Right ventricle myocardium inferior (tissue), 1 donor: Measurements from ENCODE around the gene ACTR2. TPM values are rescaled to one million over a fixed set of nuclear protein-coding genes. Genes with fewer than 3 reads are reported as not detected.
"Not testable (repeated sequence)": the region's sequence is repeated elsewhere in the genome, so short reads cannot be mapped to it uniquely, and the experiment has no call there.

Experiments used
- ATAC-seq: fragments of 200-7000 bp; cut with Tn5 transposase; one replicate; pipeline ENCODE4 v1.9.1; 2020; ENCODE audit warnings: mild to moderate bottlenecking, moderate library complexity
- DNase-seq: peaks from one replicate; pipeline ENCODE4 v3.0.0; 2021; ENCODE audit errors: missing footprints
- intact Hi-C: fragments of 100-400 bp; cut with DNase I; formaldehyde crosslinking; loops from one replicate; pipeline ENCODE4 v1.11.0; 2022
- total RNA-seq: library from RNA; stranded (reverse); fragmentation: NEBNext Ultra II Directional; extraction: Animal tissue kit (Norgen Biotek cat#: 25700); gene quantifications from one replicate; pipeline ENCODE4 v1.2.1, GENCODE V29; 2021
- donor health status: DM: no; HTN: yes; CAD: no; lungs with severe emphysema.

Gene ACTR2
- total RNA-seq, 1 donor from 2014 or later = 108 TPM

- ATAC-seq = no peak
- no peak for DNase-seq
- intact Hi-C loops = no loop called here
Observed at GRCh38 chr2:65297544-65297943, 69.9 kb downstream of the ACTR2 start.

DNA sequence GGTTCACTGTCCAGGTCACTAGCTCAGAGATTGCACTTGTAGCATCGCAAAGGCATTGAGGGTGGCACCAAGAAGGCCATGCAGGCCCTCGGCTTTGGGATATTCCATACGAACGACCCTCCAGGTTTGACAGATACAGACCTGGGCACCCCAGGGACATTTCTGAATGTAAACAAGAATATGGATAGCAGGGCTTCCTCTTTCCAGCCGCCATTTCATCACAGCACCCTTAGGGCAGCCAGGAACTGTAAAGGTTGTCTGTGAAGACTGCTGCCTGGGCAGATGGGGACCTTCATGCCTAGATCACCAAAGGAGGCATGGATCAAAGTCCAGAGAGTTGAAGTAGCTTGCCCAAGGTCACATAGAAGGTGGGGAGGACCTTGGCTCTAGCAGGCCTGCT lies 70.5 kb downstream of the ACTR2 start:
- intact Hi-C loops = no loop called here
- DNase-seq (no peak), ATAC-seq (no peak)

DNA sequence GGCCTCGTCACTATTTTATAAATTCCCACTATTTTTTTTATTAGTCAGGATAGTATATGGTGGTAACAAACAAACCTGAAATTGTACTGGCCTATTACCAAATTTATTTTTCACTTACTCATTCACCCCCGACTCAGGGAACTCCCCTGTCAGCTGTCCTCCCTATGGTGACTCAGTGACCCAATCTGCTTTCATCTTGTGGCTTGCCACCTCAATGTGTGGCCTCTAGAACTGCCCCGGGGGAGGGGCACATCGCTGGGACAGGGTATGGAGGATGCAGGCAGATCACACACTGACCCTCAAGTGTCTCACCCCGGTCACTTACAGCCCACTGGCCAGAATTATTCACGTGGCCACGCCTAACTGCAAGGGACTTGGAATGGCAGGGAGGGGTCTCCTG lies 71.6 kb downstream of the ACTR2 start:
- DNase-seq (no peak), ATAC-seq (no peak)
- intact Hi-C loops = no loop called here

GRCh38 chr2:65300134-65300760 lies 72.6 kb downstream of the ACTR2 start:
- DNase-seq = peak; percentile 88
- intact Hi-C loops = no loop called here
- peak; percentile 97 for ATAC-seq

DNA sequence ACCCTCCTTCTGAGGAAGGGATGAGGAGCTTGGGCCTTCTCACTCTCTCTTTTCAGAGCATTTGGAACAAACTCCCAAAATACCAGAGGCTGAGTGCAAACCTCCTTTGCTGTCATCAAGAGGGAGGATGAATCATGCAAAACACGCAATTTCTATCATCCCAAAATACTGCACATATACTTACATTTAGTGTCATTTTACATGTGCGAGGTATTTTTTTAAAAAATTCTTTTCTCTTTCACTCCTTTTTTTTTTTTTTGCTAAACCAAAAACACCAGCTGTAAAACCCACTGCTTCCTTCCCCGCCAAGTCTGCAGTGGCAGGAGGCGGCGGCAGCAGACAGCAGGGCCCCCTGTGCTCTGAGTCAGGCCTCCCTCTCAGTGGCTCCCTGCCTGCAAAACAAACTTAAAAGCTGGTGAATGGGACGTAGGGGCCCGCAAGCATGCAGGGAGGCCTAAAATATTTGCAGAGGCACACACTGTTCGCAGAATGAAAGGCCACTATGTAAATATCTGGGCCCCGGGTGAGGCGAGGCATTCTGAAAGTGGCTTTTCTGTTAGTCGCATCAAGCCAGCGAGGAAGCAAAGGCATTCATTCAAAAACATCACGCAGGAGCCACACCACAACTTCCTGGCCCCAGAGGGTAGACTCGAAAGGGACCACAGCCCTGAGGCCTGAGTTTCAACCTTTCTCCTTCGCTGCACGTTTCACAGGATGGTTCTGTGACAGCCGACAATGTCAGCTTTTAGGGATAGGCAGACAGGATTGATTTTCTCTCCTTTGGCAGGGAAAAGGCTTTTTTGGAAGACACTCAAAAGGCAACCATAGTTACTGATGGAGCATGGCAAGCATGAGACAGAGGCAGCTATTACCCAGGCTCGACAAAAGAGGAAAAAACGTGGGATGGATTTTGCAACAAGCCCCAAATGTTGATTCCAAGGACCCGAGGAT lies 73.4 kb downstream of the ACTR2 start:
- intact Hi-C loops = no loop called here
- ATAC-seq (peak; percentile 47), DNase-seq (no peak)

DNA sequence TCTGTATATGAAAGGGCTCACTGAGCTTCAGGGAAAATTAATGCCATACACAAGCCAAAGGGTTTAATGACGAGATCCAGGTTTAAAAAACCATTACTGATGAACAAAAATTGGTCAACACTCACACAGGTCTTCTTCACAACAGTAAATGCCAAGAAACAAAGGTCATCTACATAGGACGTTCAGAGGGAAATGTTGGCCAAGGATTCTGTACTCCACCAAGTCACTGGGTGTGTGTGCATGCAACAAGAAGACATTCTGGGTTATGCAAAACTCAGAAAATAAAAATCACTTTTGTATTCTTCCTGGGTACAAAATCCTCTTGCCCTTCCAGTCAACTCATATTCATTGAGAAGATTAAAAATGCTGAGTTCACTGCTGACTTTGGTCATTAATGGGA lies 78.3 kb downstream of the ACTR2 start:
- no peak for ATAC-seq

GRCh38 chr2:65309699-65310098 lies 82.1 kb downstream of the ACTR2 start:
- DNase-seq (no peak), ATAC-seq (peak; percentile 15)
- intact Hi-C loops = loop anchor here (2.0 to 5.0 kb wide), 4 partner anchors 38 to 238 kb away; partner anchors contain the start of gene SPRED2

More for the DNA sequence above, 78.3 kb downstream of the ACTR2 start:
- no peak for DNase-seq
- intact Hi-C loops = no loop called here

DNA sequence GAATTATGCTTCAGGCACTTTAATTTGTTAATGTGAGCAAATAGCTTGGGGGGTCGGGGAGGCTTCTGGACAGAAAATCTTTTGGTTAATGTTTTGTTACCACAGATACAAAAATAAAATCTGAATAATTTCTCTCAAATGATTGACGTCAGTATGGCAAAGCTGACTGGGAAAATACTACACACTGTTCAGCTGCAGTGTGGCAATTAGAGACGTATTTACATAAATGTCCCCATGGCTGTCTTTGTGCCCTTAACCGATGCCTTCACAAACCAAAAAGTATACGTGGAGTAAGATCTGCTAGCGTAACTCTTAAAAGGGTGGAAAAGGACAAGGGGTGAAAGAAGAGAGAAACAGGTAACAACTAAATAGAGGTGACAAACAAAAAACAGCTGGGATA lies 83.4 kb downstream of the ACTR2 start:
- ATAC-seq (no peak), DNase-seq (no peak)
- intact Hi-C loops = loop anchor here (2.0 to 5.0 kb wide), 4 partner anchors 36 to 236 kb away; partner anchors contain the start of gene SPRED2

DNA sequence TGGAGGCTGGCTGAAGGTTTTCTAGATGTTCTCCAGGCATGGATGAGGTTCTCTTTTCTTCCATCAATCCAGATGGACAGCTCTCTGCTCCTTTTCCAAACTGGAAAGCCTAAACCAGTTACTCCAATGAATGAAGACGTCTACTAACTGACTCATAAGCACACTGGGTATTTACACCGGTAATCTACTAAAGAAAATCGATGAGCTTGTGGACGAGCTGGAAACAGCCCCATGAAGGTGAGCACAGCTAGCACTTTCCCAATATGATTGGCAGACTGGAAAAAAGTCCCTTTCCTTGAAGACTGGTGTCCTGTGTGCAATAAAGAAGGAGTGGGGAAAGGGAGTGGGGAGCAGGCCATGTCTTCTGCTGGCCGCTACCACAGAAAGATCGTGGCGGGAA lies 84.0 kb downstream of the ACTR2 start:
- DNase-seq = no peak
- intact Hi-C loops = loop anchor here (2.0 to 5.0 kb wide), 4 partner anchors 36 to 236 kb away; partner anchors contain the start of gene SPRED2
- no peak for ATAC-seq

DNA sequence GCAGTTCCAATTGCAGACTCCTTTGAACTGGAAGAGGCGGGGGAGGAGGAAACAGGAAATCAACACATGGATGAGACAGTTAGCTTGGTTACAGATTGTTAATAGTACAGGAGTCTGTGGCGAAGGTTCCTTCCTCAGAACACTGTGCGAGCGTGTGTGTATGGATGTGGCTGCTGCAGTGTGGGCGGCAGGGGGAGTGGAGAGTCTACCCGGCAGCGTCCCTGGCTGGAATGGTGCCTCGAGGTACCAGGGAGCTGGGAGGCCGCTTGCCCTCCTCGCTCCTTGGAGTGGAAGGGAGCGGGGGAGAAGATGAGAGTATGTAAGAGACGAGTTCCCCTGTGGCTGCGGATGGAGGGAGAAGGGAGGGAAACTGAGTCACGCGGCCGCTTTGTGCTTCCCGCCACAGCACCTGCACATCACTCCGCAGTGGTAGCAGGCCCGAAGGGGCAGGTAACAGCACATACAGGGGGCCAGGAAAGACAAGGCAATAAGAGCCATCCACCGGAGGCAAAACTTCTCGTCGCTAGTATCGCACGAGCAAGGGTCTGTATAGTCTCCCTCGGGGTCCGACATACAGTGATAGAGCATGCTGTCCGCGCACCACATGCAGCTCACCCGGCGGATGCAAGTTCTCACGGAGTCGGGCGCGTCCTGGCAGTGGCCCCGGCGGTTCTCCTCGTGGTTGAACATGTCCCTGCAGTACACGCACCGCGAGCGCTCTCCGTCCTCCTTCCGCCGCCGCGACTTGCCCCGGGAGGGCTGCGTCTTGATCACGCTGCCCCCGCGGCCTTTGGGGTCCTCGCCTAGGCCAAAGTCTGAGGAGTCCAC lies 85.7 kb downstream of the ACTR2 start:
- DNase-seq = no peak
- intact Hi-C loops = loop anchor here (5.0 kb wide), 3 partner anchors 34 to 234 kb away; no protein-coding TSS in a partner anchor
- no peak for ATAC-seq

DNA sequence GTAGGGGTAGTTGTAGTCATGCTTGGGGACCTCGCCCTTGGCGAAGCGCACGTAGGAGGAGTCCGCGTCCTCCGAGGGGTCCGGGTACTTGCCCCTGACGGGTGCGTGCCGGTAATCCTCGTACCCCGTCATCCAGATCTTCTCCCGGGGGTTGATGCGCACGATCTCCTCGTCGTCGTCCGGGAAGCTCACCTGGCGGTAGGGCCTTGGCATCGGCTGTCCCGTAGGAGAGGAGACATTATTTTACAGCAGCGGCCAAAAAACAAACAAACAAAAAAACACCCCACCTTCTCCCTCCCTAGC lies 86.3 kb downstream of the ACTR2 start:
- no peak for DNase-seq
- intact Hi-C loops = loop anchor here (5.0 kb wide), 3 partner anchors 33 to 233 kb away; no protein-coding TSS in a partner anchor
- no peak for ATAC-seq

GRCh38 chr2:65314801-65315441 lies 87.3 kb downstream of the ACTR2 start:
- DNase-seq (no peak), ATAC-seq (no peak)
- intact Hi-C loops = loop anchor here (5.0 kb wide), 3 partner anchors 32 to 232 kb away; no protein-coding TSS in a partner anchor

DNA sequence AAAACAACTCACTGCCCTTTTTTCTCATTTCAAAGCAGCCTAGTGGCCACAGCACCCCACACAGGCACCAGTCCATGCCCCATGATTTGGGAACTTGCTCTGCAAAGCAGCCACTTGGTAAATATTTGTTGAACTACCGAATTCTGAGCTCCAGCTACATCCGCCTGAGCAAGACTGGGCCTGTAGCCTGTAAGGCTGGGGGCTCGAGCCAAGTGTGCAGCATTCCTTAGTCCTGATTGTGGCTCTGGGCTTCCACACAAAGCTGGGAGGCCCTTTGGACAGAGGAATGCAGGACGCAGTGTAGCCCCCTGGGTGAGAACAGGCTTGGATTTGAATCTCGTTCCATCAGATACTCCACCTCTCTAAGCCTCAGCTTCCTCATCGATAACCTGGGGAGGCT lies 88.4 kb downstream of the ACTR2 start:
- intact Hi-C loops = no loop called here

GRCh38 chr2:65317351-65317750 lies 89.7 kb downstream of the ACTR2 start:
- ATAC-seq, intact Hi-C loops, DNase-seq: not testable (repeated sequence)

More for the DNA sequence above, 88.4 kb downstream of the ACTR2 start:
- DNase-seq (no peak), ATAC-seq (peak; percentile 82)

DNA sequence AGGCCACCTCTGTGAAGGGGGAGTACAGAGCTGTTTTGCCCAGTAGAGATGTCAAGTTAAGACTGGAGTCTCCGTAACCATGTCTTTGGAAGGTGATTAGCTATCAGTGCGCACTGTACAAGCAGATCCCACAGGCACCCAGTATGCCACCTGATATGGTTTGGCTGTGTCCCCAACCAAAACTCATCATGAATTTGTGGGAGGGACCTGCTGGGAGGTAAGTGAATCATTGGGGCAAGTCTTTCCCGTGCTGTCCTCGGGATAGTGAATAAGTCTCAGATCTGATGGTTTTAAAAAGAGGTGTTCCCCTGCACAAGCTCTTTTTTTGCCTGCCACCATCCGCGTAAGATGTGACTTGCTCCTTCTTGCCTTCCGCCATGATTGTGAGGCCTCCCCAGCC lies 90.2 kb downstream of the ACTR2 start:
- DNase-seq = no peak
- intact Hi-C loops = no loop called here
- no peak for ATAC-seq

- intact Hi-C loops = no loop called here
- DNase-seq (no peak), ATAC-seq (no peak)
Observed at GRCh38 chr2:65319072-65319673, 91.5 kb downstream of the ACTR2 start.

- intact Hi-C loops = no loop called here
- DNase-seq (no peak), ATAC-seq (no peak)
Observed at GRCh38 chr2:65319674-65320041, 92.0 kb downstream of the ACTR2 start.

DNA sequence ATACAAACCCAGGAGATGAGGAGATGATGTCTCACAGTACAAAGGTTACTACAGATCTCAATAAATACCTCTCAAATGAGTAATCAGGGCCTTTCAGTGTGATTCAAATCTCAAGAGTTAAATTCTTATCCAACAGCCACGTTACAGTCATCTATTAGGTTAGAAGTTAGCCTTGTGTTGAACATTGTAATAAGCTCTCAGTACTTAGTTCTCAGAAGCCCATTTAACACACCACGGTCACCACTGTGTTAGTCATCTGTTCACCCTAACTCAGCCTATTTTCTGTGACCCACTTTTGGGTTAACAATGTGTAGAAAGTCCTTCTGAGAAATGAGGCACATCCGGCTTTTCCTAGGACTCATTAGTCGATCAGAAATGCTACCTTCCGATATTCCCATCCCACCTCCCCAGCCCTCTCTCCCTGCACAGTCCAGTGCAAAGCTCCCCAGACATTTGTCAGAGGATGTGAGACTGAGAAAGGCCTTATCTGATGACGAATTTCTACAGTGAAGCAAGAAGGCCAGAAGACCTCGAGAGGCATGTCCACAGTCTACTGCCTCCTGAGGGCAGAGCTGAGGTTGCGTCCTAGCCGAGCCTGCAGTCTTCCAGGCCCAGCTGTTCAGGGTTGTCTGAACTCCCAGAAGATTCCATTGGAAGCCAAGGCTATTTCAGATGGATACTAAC lies 92.6 kb downstream of the ACTR2 start:
- ATAC-seq (peak; percentile 73), DNase-seq (no peak)

More for the DNA sequence above, 92.6 kb downstream of the ACTR2 start:
- intact Hi-C loops = no loop called here
